ENCODE results near the gene RNF141.

The RNF141 gene, protein sequence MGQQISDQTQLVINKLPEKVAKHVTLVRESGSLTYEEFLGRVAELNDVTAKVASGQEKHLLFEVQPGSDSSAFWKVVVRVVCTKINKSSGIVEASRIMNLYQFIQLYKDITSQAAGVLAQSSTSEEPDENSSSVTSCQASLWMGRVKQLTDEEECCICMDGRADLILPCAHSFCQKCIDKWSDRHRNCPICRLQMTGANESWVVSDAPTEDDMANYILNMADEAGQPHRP

DNA sequence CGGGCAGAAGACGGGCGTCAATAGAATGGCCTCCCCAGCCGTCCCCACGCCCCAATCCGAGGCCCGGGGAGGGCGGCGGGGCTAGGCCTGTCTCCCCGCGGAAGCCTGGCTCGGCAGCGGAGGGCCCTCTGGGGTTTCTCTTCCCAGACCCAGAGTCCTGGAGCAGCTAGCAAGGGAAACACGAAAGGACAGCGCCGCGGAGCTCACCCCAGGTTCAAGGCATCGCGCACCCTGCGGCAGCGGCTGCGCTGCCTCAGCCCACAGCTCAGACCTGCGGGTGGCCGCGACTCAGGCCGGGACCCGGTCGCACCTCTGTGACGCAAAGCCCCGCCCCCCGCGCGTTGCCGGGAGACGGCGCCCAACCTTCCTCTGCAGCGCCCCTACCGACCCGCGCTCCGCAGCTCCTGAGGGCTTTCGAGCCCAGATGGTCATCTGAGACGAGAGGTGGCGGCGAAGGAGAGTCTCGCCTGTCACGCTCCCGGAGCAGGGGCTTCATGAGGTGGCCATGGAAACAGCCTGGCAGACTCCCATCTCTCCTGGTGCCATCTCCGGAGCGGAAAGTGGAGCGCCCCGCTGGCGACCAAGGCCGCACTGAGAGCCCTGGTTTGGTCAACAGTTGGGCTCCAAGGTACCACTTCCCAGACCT is at the start of gene RNF141:
Gene RNF141, minus strand, starts transcription at position 273 of the 646 bp plus-strand sequence. CDS start 7,029 bp downstream, outside the sequence.
- peak; percentile 95 for DNase-seq

DNA sequence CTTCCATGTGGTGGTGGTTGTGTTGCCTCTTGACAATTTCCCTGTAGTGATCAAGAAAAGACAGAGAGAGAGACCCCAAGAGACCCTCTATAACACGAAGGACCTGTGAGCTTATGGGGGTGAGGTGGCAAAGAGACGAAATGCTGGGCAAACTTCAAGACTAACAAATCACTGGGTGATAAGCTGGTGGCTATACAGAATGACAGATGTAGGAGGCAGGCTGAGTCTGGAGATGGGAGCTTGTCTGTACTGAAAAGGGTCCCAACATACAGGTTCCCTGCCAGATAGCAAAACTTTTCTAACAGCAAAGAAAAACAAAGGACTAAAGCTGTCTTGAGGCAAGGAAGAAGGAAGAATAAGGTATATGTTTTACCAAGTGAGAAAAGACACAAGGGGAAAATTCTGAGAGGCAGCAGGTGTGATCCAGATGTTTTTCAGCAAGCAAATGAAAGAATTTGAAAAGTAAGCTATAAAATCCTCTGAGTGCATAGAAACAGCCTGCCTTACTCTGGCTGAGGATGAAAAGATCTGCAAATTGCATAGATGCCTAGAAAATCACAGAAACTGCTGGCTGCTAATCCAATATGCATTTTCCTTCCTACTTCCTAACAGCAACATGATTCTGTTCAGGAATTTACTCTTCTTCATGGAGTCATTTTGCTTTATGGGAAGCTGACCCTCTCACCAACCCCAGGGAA is 49.4 kb upstream of the RNF141 start:
- DNase-seq, result no peak

GRCh38 chr11:10588904-10589303 is 47.9 kb upstream of the RNF141 start:
- peak; percentile 26 for DNase-seq

GRCh38 chr11:10587995-10588394 is 47.0 kb upstream of the RNF141 start:
- DNase-seq, result no peak

DNA sequence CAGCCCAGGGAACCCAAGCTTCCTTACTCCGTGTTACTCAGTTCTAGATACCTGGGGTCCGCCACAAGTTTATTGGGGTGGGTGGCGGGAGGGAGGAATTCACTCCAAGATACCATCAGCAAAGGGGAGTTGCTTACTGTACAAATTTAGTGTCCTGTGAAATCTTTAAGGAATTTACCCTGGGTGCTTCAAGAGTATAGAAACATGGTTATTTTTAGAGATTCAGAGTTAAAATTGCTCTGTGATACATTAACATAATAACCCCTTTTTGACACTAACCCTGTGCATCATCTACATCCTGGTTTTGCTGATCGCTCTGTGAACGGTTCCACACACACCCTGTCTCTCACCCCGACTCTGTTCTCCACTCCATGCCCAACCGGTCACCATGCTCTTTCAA is 46.4 kb upstream of the RNF141 start:
- no peak for DNase-seq

DNA sequence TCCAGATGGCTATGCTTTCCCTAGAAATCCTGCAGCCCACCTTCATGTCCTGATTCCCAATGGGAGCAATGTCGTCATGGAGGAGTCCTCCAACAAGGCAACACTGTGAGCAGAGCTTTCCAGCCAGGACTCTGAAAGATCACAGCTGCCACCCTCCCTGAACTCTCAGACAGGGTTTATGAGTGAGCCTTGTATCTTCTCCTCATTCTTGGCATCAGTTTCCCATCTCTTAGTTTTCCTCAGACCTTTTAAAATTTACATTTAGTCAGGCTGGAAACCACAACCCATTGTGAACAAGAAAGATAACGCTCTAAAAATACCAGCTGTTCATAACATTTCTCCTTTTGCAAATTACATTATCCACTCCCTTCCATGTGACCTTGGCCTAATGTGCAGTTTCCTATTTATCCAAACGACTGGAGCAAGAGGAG is 43.1 kb upstream of the RNF141 start:
- no peak for DNase-seq

DNA sequence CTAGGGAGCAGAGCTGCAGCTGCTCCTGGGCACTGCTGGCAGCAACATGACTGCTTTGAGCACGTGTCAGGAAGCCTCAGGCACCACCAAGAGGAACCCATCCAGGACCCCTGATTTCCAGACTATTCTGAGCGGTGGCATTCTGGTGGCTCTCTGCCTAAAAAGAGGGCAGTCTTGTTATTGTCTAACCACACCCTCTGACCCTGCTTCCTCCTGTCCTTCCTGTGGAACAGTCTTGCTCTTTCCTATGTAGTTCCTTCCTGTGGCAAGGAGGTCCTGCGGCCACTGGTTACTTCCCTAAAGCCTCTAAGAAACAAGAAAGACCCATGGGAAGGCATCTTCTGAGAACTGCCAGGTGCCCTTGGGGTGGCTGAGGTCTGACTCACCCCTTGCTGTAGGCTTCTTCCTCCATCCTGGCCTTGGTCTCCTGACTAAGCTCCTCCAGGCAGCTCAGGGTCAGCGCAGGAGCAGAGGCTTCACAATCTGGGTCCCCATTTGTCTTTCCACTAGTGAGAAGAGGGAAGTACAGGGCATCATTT is 40.6 kb upstream of the RNF141 start:
- no peak for DNase-seq

GRCh38 chr11:10580623-10581022 is 39.6 kb upstream of the RNF141 start:
- DNase-seq, result no peak

- DNase-seq, result no peak
Observed at GRCh38 chr11:10579700-10580099, 38.7 kb upstream of the RNF141 start.

DNA sequence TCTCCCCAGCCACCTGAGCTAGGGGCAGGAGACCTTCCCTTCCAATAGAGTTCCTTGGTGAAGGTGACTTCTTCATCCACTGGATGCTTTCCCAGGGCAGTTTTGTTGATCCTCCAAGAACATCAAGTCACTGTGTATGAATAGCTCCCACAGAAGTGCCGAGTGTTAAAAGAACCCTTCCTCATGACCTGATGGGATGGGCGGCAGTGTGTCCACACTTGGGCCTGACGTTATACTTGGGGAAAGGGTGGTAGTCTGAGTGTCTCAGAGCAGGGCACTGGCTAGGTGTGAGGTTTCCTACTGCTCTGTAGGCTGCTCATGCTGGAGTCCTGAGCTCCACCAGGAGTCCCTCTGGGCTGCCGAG is 35.0 kb upstream of the RNF141 start:
- no peak for DNase-seq

GRCh38 chr11:10575346-10576034 is 34.5 kb upstream of the RNF141 start:
- no peak for DNase-seq

DNA sequence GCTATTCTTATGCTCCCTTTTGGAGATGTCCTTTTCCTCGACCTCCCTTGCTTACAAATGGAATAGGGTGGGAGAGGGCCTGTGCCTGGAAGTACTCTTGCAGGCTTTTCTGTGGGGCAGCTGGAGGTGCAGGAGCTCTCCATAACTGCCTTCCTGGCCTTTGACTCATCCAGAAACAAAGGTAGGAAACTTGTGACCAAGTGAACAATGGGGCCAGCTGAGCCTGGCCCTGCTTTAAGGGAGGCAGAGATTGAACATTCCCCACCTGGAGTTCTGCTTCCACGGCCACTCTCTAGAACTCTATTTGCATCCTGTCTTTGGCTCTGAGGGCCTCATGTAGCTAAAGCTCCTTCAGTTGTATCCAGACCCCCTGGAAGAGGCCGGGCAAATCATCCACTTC is 32.6 kb upstream of the RNF141 start:
- DNase-seq, result no peak

DNA sequence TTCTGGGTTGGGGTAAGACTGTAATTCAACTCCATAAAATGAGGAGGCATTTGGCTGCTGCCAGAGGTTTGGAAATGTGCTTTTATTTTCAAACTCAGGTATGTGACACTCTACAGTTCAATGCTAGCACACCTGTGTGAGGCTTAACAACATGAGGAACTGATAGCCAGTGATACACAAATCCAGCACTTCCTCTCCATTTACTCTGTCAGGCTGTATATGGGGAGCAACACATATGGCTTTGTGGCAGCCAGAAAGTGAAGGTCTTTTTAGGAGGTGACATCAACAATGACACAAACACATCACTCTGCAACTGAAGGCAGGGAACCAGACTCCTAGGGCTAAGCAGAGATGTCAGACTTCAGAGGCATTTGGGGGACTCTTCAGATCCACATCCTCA is 32.0 kb upstream of the RNF141 start:
- DNase-seq, result no peak

- DNase-seq, result no peak
Observed at GRCh38 chr11:10572533-10572932, 31.5 kb upstream of the RNF141 start.

GRCh38 chr11:10568486-10568941 is 27.5 kb upstream of the RNF141 start, which contains the start of gene LYVE1:
Gene LYVE1, minus strand, starts transcription at chr11:10568665. Its CDS starts 133 bp downstream, at chr11:10568532.
- no peak for DNase-seq

- DNase-seq, result no peak
Observed at GRCh38 chr11:10567446-10567845, 26.5 kb upstream of the RNF141 start.

GRCh38 chr11:10566257-10566957 is 25.4 kb upstream of the RNF141 start:
- no peak for DNase-seq

DNA sequence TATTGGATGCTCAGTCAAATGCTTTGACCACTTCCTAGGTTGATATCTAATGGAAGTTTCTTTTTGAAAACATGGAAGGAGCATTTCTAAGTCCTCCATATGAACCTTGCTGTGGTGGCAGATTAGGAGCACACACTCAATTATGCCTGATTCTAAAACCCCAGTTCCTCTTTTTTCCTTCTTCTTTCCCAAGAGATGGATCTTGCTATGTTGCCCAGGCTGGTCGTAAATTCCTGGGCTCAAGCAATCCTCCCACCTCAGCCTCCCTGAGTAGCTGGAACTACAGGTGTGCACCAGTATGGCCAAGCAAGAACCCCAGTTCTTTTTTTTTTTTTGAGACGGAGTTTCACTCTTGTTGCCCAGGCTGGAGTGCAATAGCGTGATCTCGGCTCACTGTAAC is 24.5 kb upstream of the RNF141 start:
- DNase-seq, result no peak

- no peak for DNase-seq
Observed at GRCh38 chr11:10564696-10565318, 23.8 kb upstream of the RNF141 start.

DNA sequence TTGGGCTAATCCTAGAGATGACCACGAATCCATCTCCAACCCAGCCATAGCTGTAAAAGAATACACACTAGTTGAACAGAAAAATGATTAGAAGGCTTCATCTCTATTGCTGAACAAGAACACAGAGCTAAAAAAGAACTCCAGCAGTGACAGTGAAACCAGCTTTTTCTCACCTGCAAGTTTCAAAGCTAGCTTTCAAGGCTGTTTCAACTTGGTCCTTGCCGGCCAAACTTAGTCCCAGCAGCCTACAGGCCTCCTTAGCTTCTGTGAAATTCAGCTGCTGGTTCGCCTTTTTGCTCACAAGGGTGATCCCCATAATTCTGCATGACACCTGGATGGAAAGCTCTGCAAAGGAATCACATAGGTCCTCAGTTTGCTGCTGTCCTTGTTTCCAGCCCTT is 23.0 kb upstream of the RNF141 start:
- no peak for DNase-seq

GRCh38 chr11:10561947-10562346 is 21.0 kb upstream of the RNF141 start:
- DNase-seq, result no peak
